Measurements from ENCODE around the gene CLEC3B. TPM values are rescaled to one million over a fixed set of nuclear protein-coding genes. Genes with fewer than 3 reads are reported as not detected.

The CLEC3B gene
- total and polyA plus RNA-seq, 2 of the 8 experiments (the other 6 are each of a cell fraction or from before 2014, with no cell fraction given) = 0.32 TPM; not detected in 1

GRCh38 chr3:45011756-45012508, 14.2 kb upstream of the CLEC3B start (continued):
- TF ChIP-seq HDAC6 (IDR thresholded peaks at IDR 0.05; ENCODE audit: low read depth, low read length) = no peak
- no peak for TF ChIP-seq EGR1 (IDR thresholded peaks at IDR 0.05; ENCODE audit: borderline replicate concordance, low read depth, low read length)
- TF ChIP-seq SIX5 (IDR thresholded peaks at IDR 0.05; ENCODE audit: low read depth, low read length) = no peak
